ENCODE results near the gene TEX36.

TEX36 gene

GRCh38 chr10:125689955-125690569 is 7.1 kb upstream of the TEX36 start:
- DNase-seq (ENCODE audit: low read depth): no peak
- no peak overlapping the region for H3K4me3 ChIP-seq (ENCODE audit: low read length)
- no peak for TF ChIP-seq CTCF (conservative IDR thresholded peaks at IDR 0.05; ENCODE audit: low read length)

- no peak overlapping the region for H3K4me3 ChIP-seq (ENCODE audit: low read length)
- TF ChIP-seq CTCF (conservative IDR thresholded peaks at IDR 0.05; ENCODE audit: low read length): no peak
- no peak for DNase-seq (ENCODE audit: low read depth)
Measured at GRCh38 chr10:125687507-125688185, 4.7 kb upstream of the TEX36 start.

DNA sequence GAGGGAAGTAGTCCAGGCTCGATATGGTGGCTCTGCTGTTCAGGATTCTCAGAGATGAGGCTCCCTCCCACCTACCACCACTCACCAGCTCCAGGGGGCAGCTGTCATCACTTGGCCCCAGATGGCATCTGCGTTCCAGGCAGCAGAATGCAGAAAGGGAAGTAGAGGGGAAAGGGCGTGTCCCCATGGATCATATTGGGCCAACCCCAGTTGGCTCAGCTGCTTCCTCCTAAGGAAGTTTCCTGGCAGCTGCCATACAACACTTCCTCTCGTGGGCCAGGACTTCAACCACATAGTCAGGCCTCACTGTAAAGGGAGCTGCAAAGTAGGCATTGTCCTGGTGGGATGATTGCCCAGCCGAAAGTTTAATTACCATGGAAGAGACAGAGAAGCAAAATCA is 1.6 kb upstream of the TEX36 start:
- DNase-seq (ENCODE audit: low read depth): no peak
- no peak overlapping the region for H3K4me3 ChIP-seq (ENCODE audit: low read length)
- TF ChIP-seq CTCF (conservative IDR thresholded peaks at IDR 0.05; ENCODE audit: low read length): no peak

DNA sequence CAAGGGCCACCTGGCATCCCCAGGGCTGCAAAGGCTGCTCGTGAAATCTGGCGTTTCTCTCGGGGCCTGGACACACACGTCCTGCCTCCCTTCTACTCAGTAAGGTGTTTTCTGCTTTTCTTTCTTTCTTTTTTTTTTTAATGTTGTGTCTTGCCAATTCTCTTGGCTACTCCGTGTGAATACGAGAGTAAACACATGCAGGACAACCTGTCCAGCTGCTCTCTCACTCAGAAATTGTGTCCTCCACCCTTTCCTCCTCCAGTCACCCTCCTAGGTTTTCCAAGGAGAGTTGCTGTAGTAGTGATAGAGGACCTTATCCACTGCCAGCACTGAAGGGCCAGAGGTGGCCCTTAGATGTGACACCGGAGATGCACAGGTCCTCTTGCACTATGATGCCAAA is 858 bp upstream of the TEX36 start:
- DNase-seq (ENCODE audit: low read depth): no peak
- no peak overlapping the region for H3K4me3 ChIP-seq (ENCODE audit: low read length)
- TF ChIP-seq CTCF (conservative IDR thresholded peaks at IDR 0.05; ENCODE audit: low read length): no peak

DNA sequence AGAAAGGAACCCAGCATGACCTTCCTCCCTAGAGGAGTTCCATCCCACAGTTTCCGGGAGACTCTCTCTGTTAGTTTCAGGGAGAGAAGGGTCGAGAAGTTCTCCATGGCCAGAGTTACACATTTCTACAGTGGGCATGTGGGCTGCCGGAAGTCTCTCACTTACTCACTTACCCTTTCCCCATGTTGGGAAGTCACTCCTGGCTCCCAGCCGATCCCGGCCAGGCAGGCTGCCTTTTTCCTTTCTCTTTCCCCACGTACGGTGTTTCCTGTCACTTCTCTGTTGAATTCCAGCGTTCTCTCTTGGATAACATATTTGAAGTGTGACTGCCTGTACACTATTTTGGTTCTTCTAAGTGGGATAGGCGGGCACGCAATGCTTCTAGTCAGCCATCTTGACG is 3.5 kb downstream of the TEX36 start:
- TF ChIP-seq CTCF (conservative IDR thresholded peaks at IDR 0.05; ENCODE audit: low read length): no peak
- DNase-seq (ENCODE audit: low read depth): no peak
- H3K4me3 ChIP-seq (ENCODE audit: low read length): no peak overlapping the region

DNA sequence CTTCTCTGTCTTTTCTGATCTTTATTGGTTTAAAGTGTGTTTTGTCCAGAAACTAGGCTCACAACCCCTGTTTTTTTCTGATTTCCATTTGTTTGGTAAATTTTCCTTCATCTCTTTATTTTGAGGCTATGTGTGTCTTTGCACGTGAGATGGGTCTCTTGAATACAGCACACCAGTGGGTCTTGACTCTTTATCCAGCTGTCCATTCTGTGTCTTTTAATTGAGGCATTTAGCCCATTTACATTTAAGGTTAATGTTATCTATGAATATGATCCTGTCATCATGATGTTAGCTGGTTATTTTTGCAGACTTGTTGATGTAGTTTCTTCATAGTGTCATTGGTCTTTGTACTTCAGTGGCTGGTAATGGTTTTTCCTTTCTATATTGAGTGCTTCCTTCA is 10.1 kb downstream of the TEX36 start:
- H3K4me3 ChIP-seq (ENCODE audit: low read length): no peak overlapping the region
- no peak for TF ChIP-seq CTCF (conservative IDR thresholded peaks at IDR 0.05; ENCODE audit: low read length)
- DNase-seq (ENCODE audit: low read depth): no peak

DNA sequence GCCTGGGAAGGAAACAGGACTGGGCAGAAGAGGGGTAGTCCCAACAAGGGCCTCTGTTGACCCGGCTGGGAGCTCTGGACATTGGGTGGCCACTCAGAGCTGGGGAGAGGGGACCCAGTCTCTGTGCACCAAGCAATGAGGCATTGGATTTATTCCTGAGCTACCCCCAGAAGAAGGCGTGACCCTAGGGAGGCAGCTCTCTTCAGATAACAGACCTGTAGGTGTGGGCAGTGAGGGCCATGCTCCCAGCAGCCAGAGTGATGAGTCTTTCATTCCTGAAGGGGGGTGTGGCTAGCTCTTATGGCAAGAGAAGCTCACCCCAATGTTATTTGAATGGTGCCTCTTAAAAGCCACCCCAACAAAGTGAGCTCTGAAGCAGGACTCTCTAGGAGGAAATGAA is 20.4 kb downstream of the TEX36 start:
- H3K4me3 ChIP-seq (ENCODE audit: low read length): no peak overlapping the region
- DNase-seq (ENCODE audit: low read depth): peak; percentile 15
- TF ChIP-seq CTCF (conservative IDR thresholded peaks at IDR 0.05; ENCODE audit: low read length): no peak
